ENCODE results near the gene RNASE11. TPM values are rescaled to one million over a fixed set of nuclear protein-coding genes. Genes with fewer than 3 reads are reported as not detected.
A peak's percentile ranks its signal among the peaks of the same experiment; 100 is the strongest.

The RNASE11 gene
- total RNA-seq, 2 experiments from 2014 or later: not detected

DNA sequence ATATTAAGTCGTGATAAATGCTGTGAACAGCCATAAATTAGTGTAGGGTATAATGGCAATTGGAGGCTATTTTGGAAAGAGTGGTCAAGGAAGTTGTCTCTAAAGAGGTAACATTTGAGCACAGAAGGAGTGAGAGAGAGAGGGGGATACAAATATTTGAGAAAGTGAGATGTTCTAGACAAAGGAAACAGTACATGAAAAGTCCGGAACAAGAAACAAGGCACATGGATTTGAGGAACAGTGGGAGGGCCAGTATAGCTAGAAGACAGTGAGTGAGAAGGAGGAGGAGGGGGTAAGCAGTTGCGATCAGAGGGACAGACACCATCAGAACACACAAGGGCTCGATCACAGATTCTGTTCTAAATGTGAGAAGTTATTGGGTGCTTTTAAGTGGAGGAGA lies 23.5 kb upstream of the RNASE11 start:
- Mint-ChIP-seq H3K9me3 (no peaks in the 10 kb centered on the region), H3K27ac (no peak overlapping the region), H3K4me3 (no peak overlapping the region), H3K4me1 (peaks cover 17% of the 10 kb centered on the region), H3K36me3 (ENCODE audit: low read depth) (no peaks in the 10 kb centered on the region), H3K27me3 (peaks cover 3% of the 10 kb centered on the region)
- no peak for DNase-seq
- CTCF ChIA-PET: interaction anchor here (2.0 to 6.6 kb wide), 5 partner anchors 19 to 283 kb away, joined by 9 to 79 read pairs (median 26); partner anchors contain the start of gene TEP1
- POLR2A ChIA-PET: interaction anchor here (1.5 to 4.2 kb wide), 3 partner anchors 12 to 278 kb away, joined by 3 to 22 read pairs (median 5); partner anchors contain the start of genes CCNB1IP1 and PARP2

DNA sequence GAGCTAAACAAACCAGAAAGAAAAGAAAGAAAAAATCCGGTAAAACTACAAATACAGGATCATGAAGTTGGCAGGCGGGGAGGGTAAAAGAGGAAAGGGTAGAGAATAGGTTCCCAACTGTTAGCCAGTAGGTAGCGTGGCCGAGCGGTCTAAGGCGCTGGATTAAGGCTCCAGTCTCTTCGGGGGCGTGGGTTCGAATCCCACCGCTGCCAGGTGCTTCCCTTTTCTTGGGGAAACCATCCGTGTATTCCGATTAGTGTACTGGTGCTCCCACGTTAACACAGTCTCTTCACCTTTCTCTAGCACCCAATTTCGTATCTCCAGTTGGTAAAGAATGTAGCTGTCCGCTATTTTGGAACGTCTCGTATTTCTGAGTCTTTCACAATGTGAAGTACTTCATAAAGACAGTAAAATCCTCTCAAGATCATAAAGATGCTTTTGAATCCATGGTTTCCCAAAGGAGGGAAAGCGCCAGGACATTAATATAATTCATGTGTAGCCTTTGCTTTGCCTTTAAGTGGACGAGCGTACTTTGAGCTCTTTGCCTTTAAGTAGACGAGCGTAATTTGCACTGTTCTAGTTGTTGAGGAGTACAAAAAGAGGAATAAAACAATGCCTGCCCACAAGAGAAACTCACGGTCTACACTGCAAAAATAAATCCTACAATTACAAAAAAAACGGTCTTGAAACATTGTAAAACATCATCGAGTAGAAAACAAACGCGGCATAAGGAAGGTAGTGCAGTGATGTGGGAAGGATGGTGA lies 22.4 kb upstream of the RNASE11 start:
- ChIA-PET POLR2A (interaction anchor here (0.6 to 4.2 kb wide), 14 partner anchors 13 to 283 kb away, joined by 3 to 22 read pairs (median 4); partner anchors contain the start of genes APEX1, CCNB1IP1, PARP2 and RNASE4), CTCF (interaction anchor here (0.7 to 6.6 kb wide), 21 partner anchors 11 to 281 kb away, joined by 3 to 79 read pairs (median 6); partner anchors contain the start of genes APEX1, CCNB1IP1, OSGEP and PARP2)
- Mint-ChIP-seq H3K4me3 (no peak overlapping the region), H3K9me3 (no peaks in the 10 kb centered on the region), H3K4me1 (peaks cover 16% of the 10 kb centered on the region), H3K27ac (no peak overlapping the region), H3K27me3 (no peaks in the 10 kb centered on the region), H3K36me3 (ENCODE audit: low read depth) (no peaks in the 10 kb centered on the region)
- peak; percentile 74 for DNase-seq

DNA sequence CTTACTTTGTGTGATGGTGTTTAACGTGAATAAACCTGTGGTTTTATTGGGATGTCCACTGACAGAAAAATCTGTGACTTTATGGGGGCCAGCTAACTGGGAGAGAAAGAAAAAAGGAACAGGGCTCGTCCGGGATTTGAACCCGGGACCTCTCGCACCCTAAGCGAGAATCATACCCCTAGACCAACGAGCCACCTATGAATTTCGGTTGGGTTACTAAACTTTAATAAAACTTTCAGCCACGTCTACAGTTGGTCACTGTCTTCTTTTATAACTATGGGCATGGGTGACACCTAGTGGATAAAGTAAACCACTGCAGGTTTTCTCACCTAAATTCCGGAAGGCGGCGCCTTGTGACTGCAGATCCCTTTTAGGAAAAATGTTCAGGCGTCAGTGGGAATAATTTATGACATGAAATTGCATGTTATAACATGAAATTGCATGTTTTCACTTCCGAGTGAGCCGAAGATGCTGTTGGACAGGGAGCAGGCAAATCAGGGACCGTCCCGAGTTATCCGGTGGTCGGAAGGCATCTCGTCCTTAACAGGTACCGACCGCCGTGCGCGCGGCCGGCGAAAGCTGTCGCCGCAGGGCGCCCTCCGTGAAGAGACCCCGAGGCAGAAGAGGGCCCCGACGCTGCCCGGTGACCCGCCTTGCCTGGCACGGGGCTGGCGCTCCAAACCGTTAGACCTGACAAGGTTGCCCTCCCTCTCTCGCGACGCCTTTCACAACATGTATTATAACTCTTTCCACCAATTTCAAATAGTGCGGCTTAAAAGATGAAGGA lies 21.6 kb upstream of the RNASE11 start:
- DNase-seq: peak; percentile 69
- Mint-ChIP-seq H3K4me3 (no peak overlapping the region), H3K36me3 (ENCODE audit: low read depth) (no peaks in the 10 kb centered on the region), H3K27me3 (no peaks in the 10 kb centered on the region), H3K4me1 (peaks cover 10% of the 10 kb centered on the region), H3K9me3 (no peaks in the 10 kb centered on the region), H3K27ac (no peak overlapping the region)
- POLR2A ChIA-PET: interaction anchor here (0.8 to 4.2 kb wide), 11 partner anchors 74 to 282 kb away, joined by 3 to 22 read pairs (median 4); partner anchors contain the start of genes APEX1, CCNB1IP1, PARP2 and RNASE4
- CTCF ChIA-PET: interaction anchor here (0.7 to 6.6 kb wide), 22 partner anchors 10 to 284 kb away, joined by 3 to 79 read pairs (median 6); partner anchors contain the start of genes APEX1, CCNB1IP1, OSGEP and PARP2

DNA sequence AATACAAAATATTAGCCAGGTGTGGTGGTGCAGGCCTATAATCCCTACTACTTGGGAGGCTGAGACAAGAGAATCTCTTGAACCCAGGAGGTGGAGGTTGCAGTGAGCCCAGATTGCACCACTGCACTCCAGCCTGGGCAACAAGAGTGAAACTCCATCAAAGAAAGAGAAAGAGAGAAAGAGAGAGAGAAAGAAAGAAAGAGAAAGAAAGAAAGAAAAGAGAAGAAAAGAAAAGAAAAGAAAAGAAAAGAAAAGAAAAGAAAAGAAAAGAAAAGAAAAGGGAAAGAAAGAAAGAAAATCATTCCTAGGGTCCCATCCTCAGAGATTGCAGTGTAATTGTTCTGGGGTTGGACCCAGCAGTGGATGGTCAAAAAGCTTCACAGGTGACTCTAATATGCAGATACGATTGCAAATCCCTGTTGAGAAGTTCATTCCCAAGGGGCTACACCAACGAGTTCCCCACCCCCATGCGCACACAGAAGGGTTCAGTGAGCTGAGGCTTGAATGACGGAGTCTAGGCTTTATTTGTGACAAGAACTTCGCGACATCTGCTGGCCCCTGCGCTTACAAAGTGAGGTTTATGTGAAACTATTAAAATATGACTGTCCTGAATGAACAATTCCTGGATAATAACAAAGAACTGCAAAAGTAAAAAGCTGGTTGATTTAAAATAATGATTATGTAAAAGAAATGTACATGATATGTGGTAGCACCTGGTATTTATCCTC lies 20.7 kb upstream of the RNASE11 start:
- POLR2A ChIA-PET: interaction anchor here (1.4 to 4.2 kb wide), 6 partner anchors 74 to 281 kb away, joined by 3 to 22 read pairs (median 7); partner anchors contain the start of genes APEX1, OSGEP, PARP2 and RNASE4
- H3K4me3 Mint-ChIP-seq: no peak overlapping the region
- no peak for DNase-seq

DNA sequence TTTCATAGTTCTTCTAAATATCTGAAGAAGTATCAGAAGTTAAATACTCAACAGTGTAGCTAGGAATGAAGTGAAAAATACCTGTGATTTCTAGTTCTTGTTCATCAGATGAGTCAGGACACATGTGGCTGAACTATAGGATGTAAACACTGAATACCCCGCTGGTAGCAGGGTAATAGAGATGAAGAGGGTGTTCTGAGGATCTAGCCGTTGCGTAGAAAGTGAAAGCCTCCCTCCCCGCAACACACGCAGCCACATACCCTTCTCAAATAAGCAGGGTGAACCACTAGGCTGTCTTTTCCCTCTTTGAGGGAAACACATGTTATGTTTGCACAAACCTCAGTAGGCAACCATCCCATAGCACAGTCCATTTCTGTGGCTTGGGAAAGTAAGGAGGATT lies 19.8 kb upstream of the RNASE11 start:
- Mint-ChIP-seq H3K4me1 (peaks cover 10% of the 10 kb centered on the region), H3K27me3 (no peaks in the 10 kb centered on the region), H3K4me3 (no peak overlapping the region), H3K36me3 (ENCODE audit: low read depth) (no peaks in the 10 kb centered on the region), H3K9me3 (no peaks in the 10 kb centered on the region), H3K27ac (no peak overlapping the region)
- POLR2A ChIA-PET: interaction anchor here (1.4 to 4.2 kb wide), 3 partner anchors 140 to 264 kb away, joined by 3 to 22 read pairs (median 4); partner anchors contain the start of genes APEX1, OSGEP and PARP2
- CTCF ChIA-PET: interaction anchor here (0.7 to 6.6 kb wide), 6 partner anchors 25 to 283 kb away, joined by 3 to 79 read pairs (median 5); partner anchors contain the start of gene TEP1
- no peak for DNase-seq

More for the DNA sequence above, 20.7 kb upstream of the RNASE11 start:
- Mint-ChIP-seq H3K27ac (no peak overlapping the region), H3K4me1 (peaks cover 10% of the 10 kb centered on the region), H3K36me3 (ENCODE audit: low read depth) (no peaks in the 10 kb centered on the region), H3K27me3 (no peaks in the 10 kb centered on the region), H3K9me3 (no peaks in the 10 kb centered on the region)
- CTCF ChIA-PET: interaction anchor here (0.7 to 6.6 kb wide), 11 partner anchors 9 to 284 kb away, joined by 3 to 79 read pairs (median 7); partner anchors contain the start of genes PARP2 and TEP1

DNA sequence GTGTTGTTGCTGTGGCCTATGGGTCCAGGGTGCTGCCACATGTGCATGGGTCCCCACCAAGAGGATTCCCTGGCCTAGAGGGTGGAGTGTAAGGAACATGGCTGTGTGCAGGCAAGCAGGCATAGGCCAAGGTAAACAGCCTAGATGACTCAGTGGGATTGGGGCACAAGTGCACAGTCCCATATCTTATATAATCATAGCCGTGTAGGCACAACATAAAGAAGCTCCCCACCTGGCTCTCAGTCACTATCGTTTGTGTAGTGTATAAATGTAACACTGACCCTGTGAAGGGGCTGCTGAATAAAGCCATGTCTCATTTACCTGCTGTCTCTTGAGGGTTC lies 19.1 kb upstream of the RNASE11 start:
- no peaks in the 10 kb centered on the region for H3K27me3 Mint-ChIP-seq
- H3K36me3 Mint-ChIP-seq (ENCODE audit: low read depth): no peaks in the 10 kb centered on the region
- ChIA-PET POLR2A (interaction anchor here (1.1 to 4.2 kb wide), 4 partner anchors 139 to 263 kb away, joined by 3 to 22 read pairs (median 4); partner anchors contain the start of genes APEX1, OSGEP and PARP2), CTCF (interaction anchor here (1.1 to 6.6 kb wide), 3 partner anchors 193 to 278 kb away, joined by 3 to 79 read pairs (median 54); partner anchors contain the start of gene TEP1)
- H3K4me1 Mint-ChIP-seq: peaks cover 10% of the 10 kb centered on the region
- no peak overlapping the region for H3K27ac Mint-ChIP-seq
- H3K4me3 Mint-ChIP-seq: no peak overlapping the region
- H3K9me3 Mint-ChIP-seq: no peaks in the 10 kb centered on the region
- DNase-seq: no peak

DNA sequence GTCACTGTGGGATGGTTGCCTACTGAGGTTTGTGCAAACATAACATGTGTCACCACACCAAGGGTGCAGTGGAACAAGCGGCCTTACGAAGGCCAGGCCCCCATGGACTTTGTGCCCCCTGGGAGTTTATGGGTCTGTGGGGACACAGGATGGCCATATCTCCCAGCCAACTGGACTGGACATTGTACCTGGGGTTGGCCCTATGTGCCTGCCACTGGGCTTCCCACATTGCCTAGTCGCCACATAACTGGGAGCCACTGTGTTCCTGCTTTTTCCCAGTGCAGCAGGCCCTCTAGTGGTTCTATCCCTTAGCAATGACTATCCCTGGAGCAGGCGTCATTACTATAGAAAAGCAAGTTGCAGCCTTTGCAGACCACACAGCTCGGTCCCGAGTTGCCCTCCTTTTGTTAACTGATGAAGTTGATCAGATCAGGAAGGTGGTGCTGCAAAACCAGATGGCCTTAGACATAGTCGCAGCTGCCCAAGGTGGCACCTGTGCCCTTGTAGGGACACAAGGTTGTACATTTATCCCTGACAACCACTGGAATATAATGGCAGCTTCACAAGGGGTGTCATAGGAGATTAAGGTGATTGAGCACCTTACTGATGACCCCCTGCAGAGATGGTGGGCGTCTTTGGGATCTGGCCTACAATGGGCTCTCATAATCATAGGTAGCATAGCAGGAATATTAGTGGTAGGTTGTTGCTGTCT lies 18.5 kb upstream of the RNASE11 start:
- no peak for DNase-seq
- no peaks in the 10 kb centered on the region for H3K9me3 Mint-ChIP-seq
- no peak overlapping the region for H3K27ac Mint-ChIP-seq
- CTCF ChIA-PET: interaction anchor here (1.1 to 6.6 kb wide), 3 partner anchors 192 to 278 kb away, joined by 3 to 79 read pairs (median 54); partner anchors contain the start of gene TEP1
- H3K27me3 Mint-ChIP-seq: no peaks in the 10 kb centered on the region
- no peak overlapping the region for H3K4me3 Mint-ChIP-seq
- H3K4me1 Mint-ChIP-seq: peaks cover 10% of the 10 kb centered on the region
- POLR2A ChIA-PET: interaction anchor here (1.1 kb wide), 1 partner anchor 151 kb away, joined by 3 read pairs; no protein-coding TSS in a partner anchor
- H3K36me3 Mint-ChIP-seq (ENCODE audit: low read depth): no peaks in the 10 kb centered on the region

DNA sequence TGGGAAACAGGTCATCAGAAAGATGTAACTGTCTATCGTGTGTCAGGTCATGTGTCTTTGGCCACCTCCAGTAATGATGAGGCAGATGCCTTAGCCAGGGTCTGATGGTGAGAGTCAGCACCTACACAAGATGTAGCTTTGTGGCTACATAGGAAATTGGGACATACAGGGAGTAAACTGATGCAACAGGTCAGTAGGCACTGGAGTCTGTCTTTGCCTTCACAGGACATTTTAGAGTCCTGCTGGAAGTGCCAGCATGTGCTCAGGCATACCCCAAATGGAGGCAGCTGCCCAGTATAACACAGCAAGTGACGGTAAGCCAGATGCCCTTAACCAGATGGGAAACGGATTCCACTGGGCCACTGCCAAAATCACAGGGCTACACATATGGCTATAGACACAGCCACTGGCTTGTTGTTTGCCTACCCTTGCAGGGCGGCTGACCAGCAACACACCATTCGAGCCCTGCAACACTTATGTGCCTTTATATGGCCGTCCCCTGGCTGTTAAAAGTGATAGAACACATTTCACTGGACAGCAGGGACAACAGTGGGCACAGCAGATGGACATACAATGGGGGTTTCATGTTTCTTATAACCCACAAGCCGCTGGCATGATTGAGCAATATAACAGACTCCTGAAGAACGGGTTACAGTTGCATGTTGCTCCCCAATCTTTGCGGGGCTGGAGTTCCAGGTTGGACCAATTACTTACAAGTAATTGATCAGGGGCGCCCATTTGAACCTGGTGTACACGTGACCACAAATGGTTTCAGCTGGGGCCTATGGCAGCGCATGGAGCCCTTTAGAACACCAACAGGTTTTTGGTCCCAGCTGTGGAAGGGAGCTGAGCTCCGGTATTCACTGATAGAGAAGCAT lies 16.3 kb upstream of the RNASE11 start:
- DNase-seq: no peak
- Mint-ChIP-seq H3K27me3 (no peaks in the 10 kb centered on the region), H3K9me3 (no peaks in the 10 kb centered on the region), H3K4me3 (no peak overlapping the region), H3K4me1 (peaks cover 10% of the 10 kb centered on the region), H3K36me3 (ENCODE audit: low read depth) (no peaks in the 10 kb centered on the region), H3K27ac (no peak overlapping the region)
- CTCF ChIA-PET: interaction anchor here (1.0 kb wide), 1 partner anchor 78 kb away, joined by 3 read pairs; no protein-coding TSS in a partner anchor
- POLR2A ChIA-PET: no interaction called here

DNA sequence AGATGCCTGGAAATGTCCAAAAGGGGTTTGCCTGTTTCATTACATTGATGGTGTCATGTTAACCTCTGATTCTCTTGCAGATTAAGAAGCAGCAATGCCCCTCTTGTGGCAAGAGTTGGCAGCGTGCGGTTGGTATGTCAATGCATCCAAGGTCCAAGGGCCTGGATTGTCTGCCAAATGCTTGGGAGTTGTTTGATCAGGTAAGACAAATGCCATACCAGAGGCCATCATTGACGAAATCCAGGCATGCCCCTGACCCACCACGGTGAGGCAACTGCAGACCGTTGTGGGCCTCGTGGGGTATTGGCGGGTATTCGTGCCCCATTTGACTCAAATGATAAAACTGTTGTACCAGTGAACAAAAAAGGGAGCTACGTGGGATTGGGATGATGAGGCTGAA lies 14.8 kb upstream of the RNASE11 start:
- ChIA-PET POLR2A (no interaction called here), CTCF (interaction anchor here (0.8 kb wide), 1 partner anchor 261 kb away, joined by 3 read pairs; no protein-coding TSS in a partner anchor)
- no peaks in the 10 kb centered on the region for H3K9me3 Mint-ChIP-seq
- H3K4me3 Mint-ChIP-seq: no peak overlapping the region
- H3K4me1 Mint-ChIP-seq: peaks cover 5% of the 10 kb centered on the region
- no peaks in the 10 kb centered on the region for H3K36me3 Mint-ChIP-seq (ENCODE audit: low read depth)
- H3K27me3 Mint-ChIP-seq: no peaks in the 10 kb centered on the region
- DNase-seq: no peak
- no peak overlapping the region for H3K27ac Mint-ChIP-seq

DNA sequence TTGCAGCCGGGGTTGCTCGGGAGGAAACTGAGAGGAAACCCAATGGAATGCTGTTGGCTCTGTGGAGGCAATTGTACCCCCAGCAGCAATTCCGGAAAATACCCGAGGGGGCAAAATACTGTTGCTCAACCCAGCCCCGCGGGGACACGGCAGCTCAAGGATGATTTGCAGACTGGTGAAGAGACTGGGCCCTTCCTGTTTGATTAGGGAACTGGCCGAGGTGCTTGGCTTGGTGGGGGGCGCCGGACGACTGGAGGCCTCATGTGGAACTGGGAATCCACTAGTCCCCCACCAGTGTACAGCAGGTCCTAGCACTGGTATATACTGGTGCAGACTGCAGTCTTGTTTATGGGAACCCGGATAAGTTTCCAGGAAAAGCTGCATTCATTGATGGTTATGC lies 13.7 kb upstream of the RNASE11 start:
- ChIA-PET CTCF (no interaction called here), POLR2A (no interaction called here)
- no peaks in the 10 kb centered on the region for H3K36me3 Mint-ChIP-seq (ENCODE audit: low read depth)
- DNase-seq: no peak
- H3K4me1 Mint-ChIP-seq: no peaks in the 10 kb centered on the region
- no peak overlapping the region for H3K4me3 Mint-ChIP-seq
- H3K27me3 Mint-ChIP-seq: no peaks in the 10 kb centered on the region
- no peaks in the 10 kb centered on the region for H3K9me3 Mint-ChIP-seq
- no peak overlapping the region for H3K27ac Mint-ChIP-seq

DNA sequence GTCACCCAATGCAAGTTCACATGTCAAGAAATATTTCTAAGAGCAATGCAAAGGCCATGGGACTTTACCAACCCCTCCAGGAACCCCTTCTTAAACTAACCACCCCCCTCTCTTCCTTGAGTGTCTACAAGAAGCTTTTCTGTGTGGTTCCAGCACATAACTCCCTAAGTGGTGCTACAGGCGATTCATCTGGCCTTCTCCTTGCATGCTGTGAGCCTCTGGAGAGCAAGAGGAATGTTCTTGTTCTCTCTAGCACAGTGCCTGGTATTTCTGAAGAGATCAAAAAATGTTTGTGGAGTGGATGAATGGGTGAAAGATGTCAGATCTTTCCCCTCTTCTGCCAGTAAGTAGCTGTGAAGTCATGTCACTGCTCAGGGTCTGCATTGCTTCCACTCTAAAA lies 9.3 kb upstream of the RNASE11 start:
- H3K27ac Mint-ChIP-seq: no peak overlapping the region
- H3K4me1 Mint-ChIP-seq: no peaks in the 10 kb centered on the region
- no peaks in the 10 kb centered on the region for H3K27me3 Mint-ChIP-seq
- DNase-seq: no peak
- ChIA-PET POLR2A (no interaction called here), CTCF (interaction anchor here (1.3 kb wide), 1 partner anchor 9 kb away, joined by 4 read pairs; the partner anchor contains the start of gene RNASE11)
- no peak overlapping the region for H3K4me3 Mint-ChIP-seq
- H3K36me3 Mint-ChIP-seq (ENCODE audit: low read depth): no peaks in the 10 kb centered on the region
- no peaks in the 10 kb centered on the region for H3K9me3 Mint-ChIP-seq

All from activated CD4-positive, alpha-beta memory T cell treated with anti-CD3 and anti-CD28 coated beads, Interleukin-2, amount 10 ng/mL, durations not matched to agents 7 days and 5 days (primary cell).